HG03342 (cell line): ENCODE measurements around the gene VPS45.
"Not testable (repeated sequence)": the region's sequence is repeated elsewhere in the genome, so short reads cannot be mapped to it uniquely, and the experiment has no call there.

Experiments used
- ATAC-seq: cut with Tn5 transposase; IDR thresholded peaks from one replicate; pipeline ENCODE4 v1.9.1; 2021; ENCODE audit warnings: mild to moderate bottlenecking, moderate library complexity; ENCODE audit not compliant: unreplicated experiment

The VPS45 gene

DNA sequence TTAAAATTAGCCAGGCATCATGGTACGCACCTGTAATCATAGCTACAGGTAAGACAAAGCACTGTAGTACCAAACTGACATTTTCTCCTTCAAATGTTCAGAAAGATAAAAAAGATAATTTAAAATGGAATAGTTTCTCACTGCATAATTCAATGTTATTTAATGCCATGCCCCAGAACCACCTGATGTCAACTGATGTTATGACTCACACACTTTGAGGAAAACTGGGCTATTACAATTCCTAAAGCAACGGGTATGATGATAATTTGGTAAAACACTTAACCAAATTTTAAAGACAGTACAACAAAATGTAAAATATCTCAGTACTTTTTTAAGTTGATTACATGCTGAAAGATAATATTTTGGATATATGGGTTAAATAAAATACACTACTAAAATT is 59.2 kb downstream of the VPS45 start:
- no peak for ATAC-seq

DNA sequence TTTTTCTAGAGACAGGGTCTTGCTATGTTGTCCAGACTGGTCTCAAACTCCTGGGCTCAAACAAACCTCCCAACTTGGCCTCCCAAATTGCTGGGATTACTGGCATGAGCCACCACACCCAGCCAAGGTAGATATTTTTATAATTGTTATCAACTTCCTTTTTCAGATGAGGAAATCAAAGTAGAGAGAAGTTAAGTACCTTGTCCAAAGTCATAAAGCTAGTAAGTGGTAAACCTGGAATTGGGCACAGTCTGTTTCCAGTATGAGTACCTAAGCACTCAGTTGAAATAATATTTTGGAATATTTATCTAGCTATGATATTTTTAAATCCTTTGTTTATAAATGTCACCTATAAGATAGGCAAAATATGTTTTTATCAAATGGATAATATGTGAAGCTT is 59.9 kb downstream of the VPS45 start:
- ATAC-seq = no peak

DNA sequence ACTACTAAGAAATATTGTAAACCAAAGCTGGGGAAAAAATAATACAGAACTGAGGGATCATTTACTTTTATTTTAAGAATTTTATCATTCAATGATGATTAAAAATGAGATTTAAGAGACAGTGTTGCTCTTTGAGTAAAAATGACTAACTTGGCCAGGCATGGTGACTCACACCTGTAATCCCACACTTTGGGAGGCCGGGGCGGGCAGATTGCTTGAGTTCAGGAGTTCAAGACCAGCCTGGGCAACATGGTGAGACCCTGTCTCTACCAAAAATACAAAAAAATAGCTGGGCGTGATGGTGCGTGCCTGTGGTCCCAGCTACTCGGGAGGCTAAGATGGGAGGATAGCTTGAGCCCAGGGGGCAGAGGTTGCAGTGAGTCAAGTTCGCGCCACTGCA is 60.3 kb downstream of the VPS45 start:
- no peak for ATAC-seq

DNA sequence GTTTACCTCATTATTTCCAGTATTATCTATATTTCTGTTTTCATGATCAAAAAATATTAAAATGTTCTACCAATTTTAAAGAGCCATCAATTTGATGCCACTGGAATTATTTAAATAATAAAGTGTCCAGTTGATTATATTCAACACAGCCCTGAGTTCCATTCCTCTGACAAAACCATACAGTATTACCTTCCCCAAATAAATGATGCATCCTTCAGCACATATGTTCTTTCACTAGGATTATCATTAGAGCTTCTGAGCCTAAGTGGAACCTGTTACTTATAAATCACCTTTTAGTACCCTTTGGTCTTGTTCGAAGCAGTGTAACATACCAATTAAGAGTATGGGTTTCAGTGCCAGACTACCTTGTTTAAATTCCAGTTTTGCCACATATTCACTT is 64.8 kb downstream of the VPS45 start:
- ATAC-seq = no peak

DNA sequence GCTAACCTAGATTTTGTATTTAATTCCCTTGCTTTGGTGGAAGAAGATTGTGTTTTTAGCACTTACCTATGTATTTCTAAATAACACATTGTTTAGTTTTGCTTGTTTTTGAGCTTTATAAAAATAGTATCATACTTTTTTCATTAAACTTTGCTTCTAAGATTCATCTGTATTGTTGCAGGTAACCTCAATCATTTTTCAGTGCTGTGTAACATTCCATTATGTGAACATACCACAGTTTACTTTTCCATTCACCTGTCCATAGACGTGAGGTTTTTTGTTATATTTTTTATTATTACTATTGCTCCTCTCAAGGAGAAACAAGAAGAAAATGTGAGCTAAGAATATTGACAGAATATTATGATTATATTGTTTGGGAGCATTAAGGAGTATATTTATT is 67.0 kb downstream of the VPS45 start:
- ATAC-seq = no peak

DNA sequence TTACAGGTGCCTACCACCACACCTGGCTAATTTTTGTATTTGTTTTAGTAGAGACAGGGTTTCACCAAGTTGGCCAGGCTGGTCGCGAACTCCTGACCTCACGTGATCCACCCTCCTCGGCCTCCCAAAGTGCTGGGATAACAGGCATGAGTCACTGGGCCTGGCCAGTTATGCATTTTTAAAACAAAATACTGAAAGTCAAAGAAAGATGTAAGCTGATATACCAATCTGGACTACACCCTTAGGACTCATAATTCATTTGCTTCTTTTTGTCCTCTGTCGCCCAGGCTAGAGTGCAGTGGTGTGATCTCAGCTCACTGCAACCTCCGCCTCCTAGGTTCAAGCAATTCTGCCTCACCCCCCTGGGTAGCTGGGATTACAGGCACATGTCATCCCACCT is 67.8 kb downstream of the VPS45 start:
- ATAC-seq = not testable (repeated sequence)

DNA sequence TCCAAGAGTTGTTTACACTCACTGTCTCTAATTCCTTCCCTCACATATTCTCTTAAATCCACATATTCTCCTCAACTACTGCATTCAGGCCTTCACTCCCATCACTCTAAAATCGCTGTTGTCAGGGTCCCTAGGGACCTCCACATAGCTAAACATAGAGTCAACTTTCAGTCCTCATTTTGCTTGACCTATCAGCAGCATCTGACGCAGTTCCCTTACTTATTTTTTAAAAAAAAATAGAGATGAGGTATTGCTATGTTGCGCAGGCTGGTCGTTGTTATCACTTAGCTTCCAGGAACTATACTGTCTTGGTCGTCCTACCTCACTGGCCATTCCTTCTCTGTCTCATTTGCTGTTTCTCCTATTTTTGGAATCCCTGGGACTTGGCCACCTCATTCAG is 70.5 kb downstream of the VPS45 start:
- no peak for ATAC-seq

DNA sequence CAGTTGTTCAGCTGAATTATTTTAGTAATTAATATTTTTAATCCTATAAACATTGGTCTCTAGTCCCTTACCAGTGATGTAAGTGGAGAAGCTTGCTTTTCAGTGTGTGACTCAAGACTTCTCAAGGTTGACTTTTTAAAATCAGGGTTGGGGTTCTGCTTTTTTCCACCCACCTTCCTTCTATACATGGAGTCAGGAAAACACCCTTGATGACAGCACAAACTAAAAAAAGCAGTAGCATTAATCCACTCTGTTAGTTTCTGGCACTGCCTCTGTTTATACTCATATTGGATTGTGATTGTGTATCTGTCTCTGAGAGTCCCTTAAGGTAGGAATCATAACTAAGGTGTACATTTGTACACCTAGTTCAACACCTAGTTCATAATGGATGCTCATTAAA is 73.9 kb downstream of the VPS45 start:
- ATAC-seq = no peak

DNA sequence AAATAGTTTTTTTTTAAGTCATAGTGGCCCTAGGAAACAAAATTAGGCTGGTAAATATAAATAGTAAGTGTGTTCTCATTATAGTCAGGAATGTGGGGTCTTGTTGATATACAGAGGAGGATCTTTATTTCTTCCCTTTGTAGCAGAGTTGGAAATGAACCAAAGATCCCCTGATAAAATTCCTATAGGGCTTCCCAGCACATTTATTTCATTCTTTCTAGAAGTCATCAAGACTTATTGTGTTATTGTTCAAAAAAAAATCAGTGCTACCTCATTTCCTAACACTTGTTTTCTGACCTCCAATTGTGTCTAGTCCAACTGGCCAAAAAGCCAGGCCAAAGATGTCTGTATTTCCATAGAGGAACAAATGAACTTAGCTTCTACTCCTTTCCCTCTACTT is 74.5 kb downstream of the VPS45 start:
- no peak for ATAC-seq

DNA sequence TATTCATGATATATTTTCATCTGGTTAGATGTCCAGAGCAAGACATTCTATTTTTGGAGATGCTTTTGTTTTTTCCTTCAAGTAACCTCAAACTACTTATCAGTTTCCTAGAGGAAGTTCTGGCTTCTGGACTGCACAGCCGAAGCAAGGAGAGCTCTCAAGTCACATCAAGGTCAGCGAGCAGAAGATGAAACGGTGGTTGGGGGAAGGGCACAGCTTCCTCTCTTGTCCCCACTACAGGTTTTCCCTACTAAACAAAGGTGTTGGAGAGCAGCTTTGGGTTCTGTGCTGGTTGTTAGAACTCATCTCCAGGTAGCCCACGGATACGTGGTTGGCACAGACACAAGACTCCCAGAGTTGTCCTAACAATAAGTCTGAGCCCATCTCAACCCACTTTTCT is 77.0 kb downstream of the VPS45 start:
- ATAC-seq = no peak

DNA sequence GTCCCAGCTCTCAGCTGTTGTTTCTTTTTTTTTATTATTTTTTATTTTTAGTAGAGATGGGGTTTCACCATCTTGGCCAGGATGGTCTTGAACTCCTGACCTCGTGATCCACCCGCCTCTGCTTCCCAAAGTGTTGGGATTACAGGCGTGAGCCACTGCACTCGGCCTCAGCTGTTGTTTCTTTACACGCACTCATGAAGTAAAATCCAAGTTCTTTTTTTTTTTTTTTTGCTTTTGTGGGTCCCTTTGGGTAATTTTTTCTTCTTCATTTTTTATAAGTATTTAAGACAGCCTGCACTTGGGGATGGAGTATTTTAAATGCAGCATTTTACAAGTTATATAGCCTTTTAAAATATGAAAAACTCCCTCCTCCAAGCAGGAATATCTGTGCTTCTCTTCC is 78.4 kb downstream of the VPS45 start:
- ATAC-seq = not testable (repeated sequence)

DNA sequence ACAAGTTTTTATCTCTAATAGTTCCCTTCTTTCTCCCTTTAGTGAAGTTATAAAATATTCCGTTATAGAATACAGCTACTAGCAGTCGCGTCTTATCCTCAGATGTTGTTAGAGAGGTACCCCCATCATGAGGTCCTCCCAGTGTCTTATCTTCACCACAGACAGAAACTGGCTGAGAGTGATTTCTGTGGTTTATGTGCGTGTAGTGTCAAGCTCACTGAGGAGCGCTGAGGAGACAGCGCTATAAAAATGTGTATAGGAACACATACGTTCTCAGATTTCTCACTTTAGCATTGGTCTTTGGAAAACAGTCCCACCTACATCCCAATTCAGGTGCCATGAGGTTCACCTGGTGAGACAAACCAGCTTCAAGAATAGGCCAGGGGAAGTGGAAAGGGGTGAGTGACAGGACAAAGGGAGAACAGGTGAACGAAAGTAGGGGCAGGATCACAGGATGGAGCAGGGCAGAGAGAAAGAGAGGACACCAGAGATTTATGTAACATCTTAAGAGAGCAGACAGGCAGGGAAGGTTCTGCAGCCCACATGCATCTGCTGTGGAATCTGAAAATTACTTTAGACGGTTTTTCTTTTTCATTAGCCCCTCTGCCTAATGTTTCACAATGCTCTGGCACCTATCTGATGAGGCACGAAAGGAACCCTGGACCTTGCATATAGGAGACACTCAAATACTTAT is 79.4 kb downstream of the VPS45 start:
- ATAC-seq = no peak

DNA sequence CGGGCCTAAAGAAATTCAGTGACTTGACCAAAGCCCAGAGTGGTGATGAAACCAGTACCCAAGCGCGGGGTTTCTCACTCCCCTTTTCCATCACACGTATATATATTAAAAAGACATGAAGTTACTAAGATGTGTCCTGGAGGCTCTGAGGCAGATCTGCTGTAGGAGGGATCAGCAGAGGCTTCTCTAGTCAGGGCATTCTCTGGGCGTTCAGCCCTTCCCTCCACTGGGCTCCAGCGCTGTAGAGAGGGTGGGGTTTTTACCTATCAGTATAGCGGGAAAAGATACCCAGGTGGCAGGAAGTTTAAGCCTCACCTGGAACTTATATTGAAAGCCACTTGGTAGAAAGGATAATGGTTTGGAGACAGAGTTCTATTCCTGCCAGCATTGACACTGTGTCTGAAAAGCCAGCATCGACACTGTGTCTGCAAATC is 81.3 kb downstream of the VPS45 start:
- ATAC-seq = no peak

DNA sequence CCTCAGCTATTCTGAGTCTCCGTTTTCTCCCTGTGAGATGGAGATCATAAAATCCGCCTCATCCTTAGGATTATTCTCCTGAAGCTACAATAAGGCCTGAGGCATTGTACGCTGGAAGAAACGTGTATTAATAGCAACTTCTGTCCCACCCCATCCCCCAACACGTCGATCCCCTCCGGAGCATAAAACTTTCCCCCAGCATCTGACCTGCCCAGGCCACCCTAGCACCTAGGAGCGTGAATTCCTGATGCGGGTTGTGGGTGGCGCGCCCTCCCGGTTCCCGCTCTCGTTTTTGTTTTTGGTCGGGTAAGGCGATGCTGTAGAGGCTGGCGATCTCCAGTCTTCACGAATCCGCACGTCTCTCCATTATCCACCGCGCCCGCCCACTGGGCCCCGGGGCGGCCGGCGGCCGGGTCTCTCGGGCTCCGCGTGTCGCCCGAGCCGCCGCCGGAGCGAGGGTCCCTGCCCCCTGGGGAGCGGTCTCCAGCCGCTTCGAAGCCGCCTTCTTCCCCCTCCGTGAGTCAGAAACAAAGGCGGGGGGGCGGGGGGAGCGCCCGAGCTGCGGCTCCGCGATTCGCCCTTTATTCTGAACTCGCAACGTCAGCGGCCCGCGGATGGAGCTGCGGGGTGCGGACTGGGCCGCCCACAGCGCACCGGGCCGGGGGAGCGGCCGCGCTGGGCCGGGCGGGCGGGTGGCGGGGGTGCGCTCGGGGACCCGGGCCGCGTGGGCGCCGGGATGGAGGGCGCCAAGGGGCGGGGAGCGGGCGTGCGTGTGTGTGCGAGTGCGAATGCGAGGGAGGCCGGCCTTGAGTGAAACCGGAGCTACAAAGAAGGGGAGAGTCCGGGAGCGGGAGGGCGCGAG is 81.9 kb downstream of the VPS45 start, which contains the start of gene PLEKHO1:
Gene PLEKHO1, plus strand, starts transcription at position 646 of the 862 bp plus-strand sequence. CDS start 342 bp downstream, outside the sequence.
- ATAC-seq = no peak

DNA sequence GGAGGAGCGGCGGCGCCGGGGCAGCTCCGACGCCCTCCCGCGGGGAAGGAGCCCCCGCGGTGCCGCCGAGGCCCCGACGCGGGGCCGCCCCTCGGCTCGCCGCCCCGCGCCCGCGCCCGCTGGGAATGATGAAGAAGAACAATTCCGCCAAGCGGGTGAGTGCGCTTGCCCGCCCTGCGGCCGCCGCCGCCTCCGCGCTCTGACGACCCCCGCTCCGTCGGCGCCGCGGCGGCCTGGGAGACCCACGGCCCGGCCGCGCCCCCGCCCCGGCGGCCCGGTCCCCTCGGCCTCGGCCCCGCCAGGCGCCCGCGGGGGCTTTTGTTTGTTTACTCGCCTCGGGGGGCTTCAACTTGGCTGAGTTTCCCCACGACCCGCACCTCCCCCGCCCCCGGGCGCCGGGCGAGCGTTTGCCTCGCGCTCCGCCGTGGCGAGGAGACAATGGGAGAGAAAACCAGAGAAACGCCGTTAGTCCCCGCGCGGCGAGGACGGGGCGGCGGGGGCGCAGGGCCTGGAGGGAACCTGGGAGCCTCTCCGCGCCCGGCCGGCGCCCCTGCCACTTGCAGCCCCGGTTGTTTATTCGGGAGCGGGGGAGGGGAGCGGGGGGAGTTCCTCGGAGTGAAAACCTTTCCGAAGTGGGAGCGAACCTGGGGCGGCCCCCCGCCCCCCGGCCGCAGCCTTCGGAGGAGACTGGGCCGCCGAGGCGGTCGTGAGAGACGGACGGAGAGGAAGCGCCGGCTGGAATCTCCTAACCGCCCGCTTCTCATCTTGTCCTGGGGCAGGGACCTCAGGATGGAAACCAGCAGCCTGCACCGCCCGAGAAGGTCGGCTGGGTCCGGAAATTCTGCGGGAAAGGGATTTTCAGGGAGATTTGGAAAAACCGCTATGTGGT is 82.8 kb downstream of the VPS45 start:
- no peak for ATAC-seq

DNA sequence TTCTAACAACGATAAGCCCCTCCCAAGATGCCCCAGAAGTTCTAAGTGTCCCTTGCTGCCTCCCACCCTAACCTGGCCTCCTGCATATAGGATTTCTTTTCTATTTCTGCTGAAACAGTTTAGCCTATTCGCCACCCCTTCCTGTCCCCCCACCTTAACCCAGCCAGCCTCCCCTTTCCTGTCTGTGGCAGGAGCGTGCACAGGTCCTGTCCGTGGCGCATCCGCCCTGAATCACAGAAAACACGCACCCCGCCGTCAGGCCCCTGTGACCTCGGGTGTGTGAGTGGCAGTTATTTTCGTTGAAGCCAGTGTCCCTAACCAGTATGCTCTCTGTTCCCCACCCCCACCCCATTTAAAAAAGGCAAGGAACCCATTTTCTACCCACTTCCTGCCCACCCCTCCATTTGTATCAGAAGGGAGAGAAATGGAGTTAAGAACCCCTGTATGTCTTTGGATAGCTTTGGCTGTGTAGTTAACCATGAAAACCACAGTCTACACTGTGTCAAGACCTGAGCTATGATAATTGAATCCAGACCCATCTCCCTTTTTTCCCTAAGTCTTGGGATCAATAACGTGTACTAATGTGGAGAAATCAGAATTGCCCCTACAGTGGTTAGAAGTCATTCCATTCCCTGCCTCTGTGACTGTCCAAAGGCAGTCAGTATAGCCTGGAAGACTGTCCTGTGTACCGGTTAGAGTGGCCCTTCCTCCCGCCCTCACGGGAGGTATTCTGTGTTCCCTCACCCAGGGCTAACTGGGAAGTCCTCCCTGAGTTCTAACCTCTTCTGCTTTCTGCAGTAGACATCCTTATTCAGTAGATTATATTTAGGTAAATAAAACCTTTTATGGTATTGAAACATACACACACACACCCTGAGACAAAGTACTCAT is 84.0 kb downstream of the VPS45 start:
- no peak for ATAC-seq

DNA sequence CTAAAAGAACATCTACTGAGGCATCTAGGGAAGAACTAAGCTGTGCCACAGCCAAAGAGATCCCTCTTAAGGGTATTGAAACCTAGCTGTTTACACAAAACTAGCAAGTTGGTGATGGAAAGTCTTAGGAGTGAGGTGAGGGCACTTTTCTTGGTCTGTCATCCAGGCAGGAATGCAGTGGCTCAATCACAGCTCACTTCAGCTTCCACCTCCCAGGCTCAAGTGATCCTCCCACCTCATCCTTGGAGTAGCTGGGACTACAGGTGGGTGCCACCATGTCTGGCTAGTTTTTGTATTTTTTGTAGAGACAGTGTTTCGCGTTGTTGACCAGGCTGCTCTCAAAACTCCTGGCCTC is 84.6 kb downstream of the VPS45 start:
- ATAC-seq = no peak

DNA sequence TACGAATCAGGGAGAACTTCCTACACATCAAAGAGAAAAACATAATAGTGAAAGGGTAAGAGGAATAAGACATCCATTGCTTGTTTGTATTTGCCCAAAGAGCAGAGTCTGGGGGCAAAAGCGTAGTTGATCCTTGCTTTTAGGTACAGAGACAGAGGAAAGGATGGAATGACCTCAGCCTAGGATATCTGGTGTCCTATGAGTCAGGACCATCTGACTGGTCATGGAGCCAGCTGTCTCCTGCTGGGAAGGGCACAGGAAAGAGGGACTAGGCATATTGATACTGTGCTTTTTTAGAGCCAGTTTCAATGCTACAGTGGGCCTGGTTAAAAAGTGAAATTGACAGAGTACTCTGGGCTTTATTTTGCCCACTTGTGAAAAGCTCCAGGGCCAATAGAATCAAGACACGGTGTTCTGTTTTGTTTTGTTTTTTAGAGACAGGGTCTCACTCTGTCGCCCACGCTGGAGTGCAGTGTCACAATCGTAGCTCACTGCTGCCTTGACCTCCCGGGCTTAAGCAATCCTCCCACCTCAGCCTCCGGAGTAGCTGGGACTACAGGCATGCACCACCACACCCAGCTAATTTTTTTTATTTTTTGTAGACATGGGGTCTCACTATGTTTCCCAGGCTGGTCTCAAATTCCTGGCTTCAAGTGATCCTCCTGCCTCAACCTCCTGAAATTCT is 85.3 kb downstream of the VPS45 start:
- no peak for ATAC-seq

DNA sequence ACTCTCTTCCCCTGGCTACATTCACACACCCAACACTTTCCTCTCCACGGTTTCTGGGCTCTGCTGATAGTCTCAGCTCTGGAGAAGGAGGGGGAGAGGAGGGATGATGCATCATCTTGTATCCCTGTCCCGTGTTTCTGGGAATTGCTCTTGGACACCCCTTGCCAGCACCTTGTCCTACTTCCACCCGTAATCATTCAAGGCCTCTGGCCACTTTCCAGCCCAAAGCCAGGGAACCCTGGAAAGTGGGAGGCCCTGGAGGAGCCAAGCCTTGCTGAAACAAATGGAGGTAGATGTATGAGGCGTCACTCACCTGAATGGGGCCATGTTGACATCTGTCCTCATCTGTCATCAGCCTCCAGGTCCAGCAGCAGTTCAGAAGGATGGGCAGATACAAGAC is 86.6 kb downstream of the VPS45 start:
- no peak for ATAC-seq
